Activated CD4-positive, alpha-beta T cell treated with anti-CD3 and anti-CD28 coated beads, Interleukin-2, amount 10 ng/mL, durations not matched to agents 7 days and 5 days (primary cell): ENCODE data around the gene JMJD7. TPM values are rescaled to one million over a fixed set of nuclear protein-coding genes. Genes with fewer than 3 reads are reported as not detected.

Experiments used
- CTCF ChIA-PET: fragments of 350-600 bp; sonication (Branson Sonifier 250); formaldehyde crosslinking; loops from one replicate; lab custom pipeline; 2021; ENCODE audit warnings: antibody characterized with exemption; lab: Charles Lee
- POLR2A ChIA-PET: fragments of 350-600 bp; sonication (Branson Sonifier 250); formaldehyde crosslinking; loops from one replicate; lab custom pipeline; 2021; ENCODE audit warnings: antibody characterized with exemption; lab: Charles Lee
- DNase-seq: peaks from one replicate; pipeline ENCODE4 v3.0.0-alpha.2; 2020
- H3K27ac Mint-ChIP-seq: one replicate; pipeline ENCODE4 v1.8.0; 2021; ENCODE audit warnings: mild to moderate bottlenecking, moderate library complexity, mixed read lengths
- H3K27me3 Mint-ChIP-seq: one replicate; pipeline ENCODE4 v1.8.0; 2021; ENCODE audit warnings: mixed read lengths
- H3K36me3 Mint-ChIP-seq: one replicate; pipeline ENCODE4 v1.8.0; 2021; ENCODE audit warnings: low read depth, mixed read lengths
- H3K4me1 Mint-ChIP-seq: one replicate; pipeline ENCODE4 v1.8.0; 2021; ENCODE audit warnings: mixed read lengths
- H3K4me3 Mint-ChIP-seq: one replicate; pipeline ENCODE4 v1.8.0; 2021; ENCODE audit warnings: mild to moderate bottlenecking, moderate library complexity, mixed read lengths
- H3K9me3 Mint-ChIP-seq: one replicate; pipeline ENCODE4 v1.8.0; 2021; ENCODE audit warnings: mixed read lengths
- total RNA-seq, 2 experiments: library from RNA; stranded (reverse); gene quantifications; one replicate each; pipeline ENCODE4 v1.2.3, GENCODE V29; 2021

JMJD7 gene
- total RNA-seq, 2 experiments from 2014 or later: 23.9 to 28.4 TPM

GRCh38 chr15:41839781-41840491 is 12.0 kb downstream of the JMJD7 start:
- Mint-ChIP-seq H3K4me1 (no peaks in the 10 kb centered on the region), H3K4me3 (no peak overlapping the region), H3K9me3 (no peaks in the 10 kb centered on the region), H3K36me3 (peaks cover 2% of the 10 kb centered on the region), H3K27me3 (no peaks in the 10 kb centered on the region), H3K27ac (no peak overlapping the region)
- POLR2A ChIA-PET: no interaction called here
- no peak for DNase-seq
- CTCF ChIA-PET: interaction anchor here (0.7 kb wide), 1 partner anchor 40 kb away, joined by 3 read pairs; no protein-coding TSS in a partner anchor

- DNase-seq: no peak
- Mint-ChIP-seq H3K36me3 (peaks cover 2% of the 10 kb centered on the region), H3K4me3 (no peak overlapping the region), H3K9me3 (no peaks in the 10 kb centered on the region), H3K4me1 (no peaks in the 10 kb centered on the region), H3K27ac (no peak overlapping the region), H3K27me3 (no peaks in the 10 kb centered on the region)
- ChIA-PET CTCF (no interaction called here), POLR2A (no interaction called here)
Measured at GRCh38 chr15:41840673-41841072, 12.8 kb downstream of the JMJD7 start.

- POLR2A ChIA-PET: no interaction called here
- no peaks in the 10 kb centered on the region for H3K9me3 Mint-ChIP-seq
- H3K27me3 Mint-ChIP-seq: no peaks in the 10 kb centered on the region
- no peak overlapping the region for H3K4me3 Mint-ChIP-seq
- no peak for DNase-seq
- no peak overlapping the region for H3K27ac Mint-ChIP-seq
- CTCF ChIA-PET: interaction anchor here (0.7 to 1.0 kb wide), 2 partner anchors 11 to 35 kb away, joined by 3 to 5 read pairs; no protein-coding TSS in a partner anchor
- H3K4me1 Mint-ChIP-seq: no peaks in the 10 kb centered on the region
- peaks cover 2% of the 10 kb centered on the region for H3K36me3 Mint-ChIP-seq
Measured at GRCh38 chr15:41841131-41841530, 13.2 kb downstream of the JMJD7 start.

GRCh38 chr15:41842229-41842628 is 14.3 kb downstream of the JMJD7 start:
- H3K27me3 Mint-ChIP-seq: no peaks in the 10 kb centered on the region
- CTCF ChIA-PET: no interaction called here

GRCh38 chr15:41843571-41843970 is 15.7 kb downstream of the JMJD7 start:
- CTCF ChIA-PET: interaction anchor here (0.7 to 1.1 kb wide), 3 partner anchors 9 to 326 kb away, joined by 3 to 4 read pairs (median 3); no protein-coding TSS in a partner anchor
- H3K36me3 Mint-ChIP-seq: peaks cover 9% of the 10 kb centered on the region
- H3K4me3 Mint-ChIP-seq: no peak overlapping the region
- no peaks in the 10 kb centered on the region for H3K4me1 Mint-ChIP-seq
- no peak for DNase-seq
- no peaks in the 10 kb centered on the region for H3K9me3 Mint-ChIP-seq
- H3K27me3 Mint-ChIP-seq: no peaks in the 10 kb centered on the region
- POLR2A ChIA-PET: no interaction called here
- no peak overlapping the region for H3K27ac Mint-ChIP-seq

More at GRCh38 chr15:41842229-41842628, 14.3 kb downstream of the JMJD7 start:
- POLR2A ChIA-PET: no interaction called here
- no peak for DNase-seq
- H3K4me1 Mint-ChIP-seq: no peaks in the 10 kb centered on the region
- H3K36me3 Mint-ChIP-seq: peaks cover under 1% of the 10 kb centered on the region
- no peak overlapping the region for H3K27ac Mint-ChIP-seq
- no peaks in the 10 kb centered on the region for H3K9me3 Mint-ChIP-seq
- no peak overlapping the region for H3K4me3 Mint-ChIP-seq

- ChIA-PET POLR2A (no interaction called here), CTCF (interaction anchor here (0.5 to 1.4 kb wide), 5 partner anchors 17 to 1229 kb away, joined by 3 read pairs; no protein-coding TSS in a partner anchor)
- Mint-ChIP-seq H3K27me3 (no peaks in the 10 kb centered on the region), H3K4me3 (no peak overlapping the region), H3K36me3 (peaks cover 9% of the 10 kb centered on the region), H3K27ac (no peak overlapping the region), H3K4me1 (no peaks in the 10 kb centered on the region), H3K9me3 (no peaks in the 10 kb centered on the region)
- no peak for DNase-seq
Measured at GRCh38 chr15:41844814-41845213, 16.9 kb downstream of the JMJD7 start.

- Mint-ChIP-seq H3K27ac (no peak overlapping the region), H3K4me1 (no peaks in the 10 kb centered on the region), H3K36me3 (peaks cover 9% of the 10 kb centered on the region), H3K27me3 (no peaks in the 10 kb centered on the region), H3K9me3 (no peaks in the 10 kb centered on the region), H3K4me3 (no peak overlapping the region)
- DNase-seq: no peak
- ChIA-PET POLR2A (no interaction called here), CTCF (interaction anchor here (0.5 kb wide), 2 partner anchors 71 to 235 kb away, joined by 3 read pairs; no protein-coding TSS in a partner anchor)
Measured at GRCh38 chr15:41847206-41847605, 19.3 kb downstream of the JMJD7 start.

- no peak overlapping the region for H3K27ac Mint-ChIP-seq
- H3K4me1 Mint-ChIP-seq: no peaks in the 10 kb centered on the region
- H3K27me3 Mint-ChIP-seq: no peaks in the 10 kb centered on the region
- H3K9me3 Mint-ChIP-seq: no peaks in the 10 kb centered on the region
- no peak for DNase-seq
- CTCF ChIA-PET: interaction anchor here (0.5 kb wide), 1 partner anchor 235 kb away, joined by 3 read pairs; no protein-coding TSS in a partner anchor
- H3K4me3 Mint-ChIP-seq: no peak overlapping the region
- POLR2A ChIA-PET: no interaction called here
- peaks cover 9% of the 10 kb centered on the region for H3K36me3 Mint-ChIP-seq
Measured at GRCh38 chr15:41847981-41848380, 20.1 kb downstream of the JMJD7 start.

- CTCF ChIA-PET: no interaction called here
- peaks cover 9% of the 10 kb centered on the region for H3K36me3 Mint-ChIP-seq
- no peaks in the 10 kb centered on the region for H3K9me3 Mint-ChIP-seq
- DNase-seq: no peak
- H3K4me3 Mint-ChIP-seq: no peak overlapping the region
- no peak overlapping the region for H3K27ac Mint-ChIP-seq
- no peaks in the 10 kb centered on the region for H3K4me1 Mint-ChIP-seq
- POLR2A ChIA-PET: no interaction called here
- no peaks in the 10 kb centered on the region for H3K27me3 Mint-ChIP-seq
Measured at GRCh38 chr15:41848631-41849030, 20.7 kb downstream of the JMJD7 start.

GRCh38 chr15:41849204-41849603 is 21.3 kb downstream of the JMJD7 start:
- H3K27me3 Mint-ChIP-seq: no peaks in the 10 kb centered on the region
- H3K4me1 Mint-ChIP-seq: no peaks in the 10 kb centered on the region
- H3K36me3 Mint-ChIP-seq: peaks cover 9% of the 10 kb centered on the region
- DNase-seq: no peak
- H3K9me3 Mint-ChIP-seq: no peaks in the 10 kb centered on the region
- CTCF ChIA-PET: interaction anchor here (1.2 kb wide), 1 partner anchor 55 kb away, joined by 3 read pairs; no protein-coding TSS in a partner anchor
- POLR2A ChIA-PET: no interaction called here
- H3K27ac Mint-ChIP-seq: no peak overlapping the region
- H3K4me3 Mint-ChIP-seq: no peak overlapping the region

GRCh38 chr15:41849861-41850260 is 22.0 kb downstream of the JMJD7 start:
- Mint-ChIP-seq H3K27ac (no peak overlapping the region), H3K27me3 (no peaks in the 10 kb centered on the region), H3K36me3 (peaks cover 9% of the 10 kb centered on the region), H3K9me3 (no peaks in the 10 kb centered on the region), H3K4me3 (no peak overlapping the region), H3K4me1 (no peaks in the 10 kb centered on the region)
- POLR2A ChIA-PET: no interaction called here
- CTCF ChIA-PET: interaction anchor here (1.2 to 1.7 kb wide), 2 partner anchors 20 to 55 kb away, joined by 3 to 4 read pairs; no protein-coding TSS in a partner anchor
- no peak for DNase-seq

- no peak for DNase-seq
- Mint-ChIP-seq H3K36me3 (peaks cover 9% of the 10 kb centered on the region), H3K4me3 (no peak overlapping the region), H3K27ac (peak overlapping the region; percentile 13), H3K4me1 (no peaks in the 10 kb centered on the region), H3K27me3 (no peaks in the 10 kb centered on the region), H3K9me3 (no peaks in the 10 kb centered on the region)
- CTCF ChIA-PET: interaction anchor here (0.5 to 1.7 kb wide), 6 partner anchors 16 to 281 kb away, joined by 3 to 4 read pairs (median 4); no protein-coding TSS in a partner anchor
- POLR2A ChIA-PET: no interaction called here
Measured at GRCh38 chr15:41850482-41851166, 22.7 kb downstream of the JMJD7 start.

GRCh38 chr15:41851167-41851523 is 23.3 kb downstream of the JMJD7 start:
- H3K36me3 Mint-ChIP-seq: peaks cover 9% of the 10 kb centered on the region
- no peaks in the 10 kb centered on the region for H3K9me3 Mint-ChIP-seq
- no peak overlapping the region for H3K4me3 Mint-ChIP-seq
- no peaks in the 10 kb centered on the region for H3K27me3 Mint-ChIP-seq
- POLR2A ChIA-PET: no interaction called here
- H3K27ac Mint-ChIP-seq: peak overlapping the region; percentile 13
- H3K4me1 Mint-ChIP-seq: no peaks in the 10 kb centered on the region
- DNase-seq: no peak
- CTCF ChIA-PET: interaction anchor here (0.9 to 1.7 kb wide), 8 partner anchors 10 to 281 kb away, joined by 3 to 4 read pairs (median 4); no protein-coding TSS in a partner anchor
